HEK293T (cell line): Measurements from ENCODE around the gene SLC6A12.

Experiments used
- BHLHE40 ChIP-seq: fragments of 450-650 bp; IDR thresholded peaks from 2 replicates; pipeline ENCODE4 v1.6.1; 2016; ENCODE audit warnings: mild to moderate bottlenecking, moderate library complexity, borderline replicate concordance
- FOXA1 ChIP-seq: fragments of 450-650 bp; IDR thresholded peaks from 2 replicates; pipeline ENCODE4 v1.6.1; 2016; ENCODE audit warnings: mild to moderate bottlenecking

DNA sequence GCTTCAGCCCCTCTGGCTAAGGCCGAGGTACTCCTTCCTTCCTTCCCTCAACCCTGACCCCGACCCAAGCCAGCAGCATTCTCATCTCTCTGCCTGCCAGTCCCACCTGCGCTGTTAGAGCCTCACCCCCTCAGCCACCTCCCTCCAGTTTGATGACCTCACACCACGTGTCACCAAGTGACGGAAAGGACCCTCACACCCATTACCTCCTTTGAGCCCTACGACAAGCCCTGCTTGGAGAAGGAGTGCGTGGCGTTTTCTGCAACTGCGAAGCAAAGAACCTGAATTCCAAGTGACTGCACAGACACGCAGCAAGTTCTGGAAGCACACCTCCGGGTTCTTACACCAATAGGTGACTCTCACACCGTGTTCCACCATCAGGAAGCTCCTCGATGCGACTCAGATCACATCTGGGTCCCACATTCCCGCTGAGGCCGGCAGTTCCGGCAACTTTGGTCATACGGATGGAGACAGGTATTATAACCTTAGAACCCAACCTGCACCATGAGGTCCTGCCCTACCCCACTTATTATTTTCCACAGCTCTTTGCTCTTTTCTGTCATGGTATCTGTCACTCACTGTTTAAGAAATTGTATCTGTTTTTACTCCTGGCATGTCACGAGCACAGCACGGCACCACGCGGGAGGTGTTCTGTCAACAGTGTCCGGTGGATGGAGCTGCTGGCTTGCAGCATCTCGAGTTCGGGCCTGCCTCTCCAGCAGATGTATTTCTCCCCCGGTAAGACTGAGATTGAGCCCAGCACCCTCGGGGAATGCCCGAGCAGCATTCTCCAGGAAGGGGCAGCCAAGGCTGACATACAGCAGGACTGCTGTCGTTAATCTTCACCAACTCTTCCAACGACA is 5.0 kb upstream of the SLC6A12 start:
- TF ChIP-seq BHLHE40 (no peak), FOXA1 (no peak)
